IMR-90 (cell line): ENCODE results near the gene OGFR. TPM values are rescaled to one million over a fixed set of nuclear protein-coding genes. Genes with fewer than 3 reads are reported as not detected.

Experiments
- ATAC-seq: fragments of 200-7000 bp; cut with Tn5 transposase; 2 replicates; pipeline ENCODE4 v1.9.1; 2020; ENCODE audit warnings: low read depth, mild to moderate bottlenecking, moderate library complexity
- BruUV-seq: library from RNA; stranded (reverse); fragments of 400-500 nt; replicated peaks from 2 replicates; lab custom pipeline; 2021; lab: Mats Ljungman, UMichigan
- CTCF ChIA-PET: fragments of 300-600 bp; formaldehyde crosslinking; extraction: SDS; loops from one replicate; lab custom pipeline; 2021; ENCODE audit warnings: antibody characterized with exemption; lab: Yijun Ruan, JAX
- POLR2A ChIA-PET: fragments of 300-600 bp; sonication (Branson Sonifier 250); formaldehyde crosslinking; loops from one replicate; lab custom pipeline; 2022; ENCODE audit warnings: antibody characterized with exemption; ENCODE audit not compliant: unreplicated experiment; lab: Charles Lee
- DNase-seq: peaks from one replicate; pipeline ENCODE4 v3.0.0; 2013
- H2AFZ ChIP-seq: replicated peaks from 2 replicates; pipeline ENCODE3; 2013; ENCODE audit warnings: low read length, mild to moderate bottlenecking; ENCODE audit not compliant: poor library complexity
- H2AK5ac ChIP-seq: 2 replicates; pipeline ENCODE4 v1.6.1; 2013; ENCODE audit warnings: low read depth, low read length, inconsistent platforms
- H2AK9ac ChIP-seq: replicated peaks from 2 replicates; pipeline ENCODE3; 2013; ENCODE audit warnings: mild to moderate bottlenecking, low read depth, low read length, moderate library complexity; ENCODE audit not compliant: poor library complexity
- H2BK120ac ChIP-seq: 2 replicates; pipeline ENCODE4 v1.6.1; 2013; ENCODE audit warnings: low read depth, low read length, inconsistent platforms
- H2BK15ac ChIP-seq: 3 replicates; pipeline ENCODE4 v1.6.1; 2013; ENCODE audit warnings: low read depth, low read length, inconsistent platforms
- H2BK20ac ChIP-seq: 2 replicates; pipeline ENCODE4 v1.6.1; 2013; ENCODE audit warnings: low read depth, mild to moderate bottlenecking, inconsistent platforms, low read length, moderate library complexity
- H2BK5ac ChIP-seq: 2 replicates; pipeline ENCODE4 v1.6.1; 2013; ENCODE audit warnings: mild to moderate bottlenecking, low read depth, low read length, inconsistent platforms; ENCODE audit not compliant: poor library complexity, severe bottlenecking
- H3K14ac ChIP-seq: replicated peaks from 2 replicates; pipeline ENCODE4 v1.6.1; 2013; ENCODE audit warnings: low read depth, low read length, inconsistent platforms
- H3K18ac ChIP-seq: 2 replicates; pipeline ENCODE4 v1.6.1; 2013; ENCODE audit warnings: low read depth, low read length, control low read depth
- H3K23ac ChIP-seq: 2 replicates; pipeline ENCODE4 v1.6.1; 2013; ENCODE audit warnings: low read depth, low read length, inconsistent platforms
- H3K27ac ChIP-seq: 2 replicates; pipeline ENCODE4 v1.5.1; 2013; ENCODE audit warnings: mild to moderate bottlenecking, control low read depth, low read length; ENCODE audit not compliant: insufficient read depth
- H3K27me3 ChIP-seq: 2 replicates; pipeline ENCODE4 v1.6.1; 2013; ENCODE audit warnings: low read length; ENCODE audit not compliant: control insufficient read depth, insufficient read depth
- H3K36me3 ChIP-seq: 2 replicates; pipeline ENCODE4 v1.6.1; 2013; ENCODE audit warnings: low read length, mixed read lengths; ENCODE audit not compliant: control insufficient read depth, insufficient read depth
- H3K4ac ChIP-seq: 2 replicates; pipeline ENCODE4 v1.6.1; 2013; ENCODE audit warnings: low read depth, low read length, inconsistent platforms
- H3K4me1 ChIP-seq: 2 replicates; pipeline ENCODE4 v1.6.1; 2013; ENCODE audit warnings: low read length, mixed read lengths; ENCODE audit not compliant: control insufficient read depth, insufficient read depth
- H3K4me2 ChIP-seq: 2 replicates; pipeline ENCODE4 v1.6.1; 2013; ENCODE audit warnings: low read depth, mild to moderate bottlenecking, control low read depth, low read length, moderate library complexity
- H3K4me3 ChIP-seq: 2 replicates; pipeline ENCODE4 v1.5.1; 2013; ENCODE audit warnings: low read depth, mild to moderate bottlenecking, control low read depth, low read length, moderate library complexity; ENCODE audit not compliant: insufficient read depth
- H3K56ac ChIP-seq: 2 replicates; pipeline ENCODE4 v1.6.1; 2013; ENCODE audit warnings: low read length, inconsistent platforms; ENCODE audit not compliant: insufficient read depth; ENCODE audit errors: extremely low read depth
- H3K79me1 ChIP-seq, 2 experiments: 2 replicates each; pipeline ENCODE4 v1.6.1; 2013; ENCODE audit warnings: low read length in 2 of 2, inconsistent platforms in 1 of 2, low read depth in 1 of 2
- H3K9ac ChIP-seq: 2 replicates; pipeline ENCODE4 v1.6.1; 2013; ENCODE audit warnings: low read depth, low read length, control low read depth
- H3K9me1 ChIP-seq: 2 replicates; pipeline ENCODE4 v1.6.1; 2013; ENCODE audit warnings: low read length, inconsistent platforms; ENCODE audit not compliant: insufficient read depth
- H3K9me3 ChIP-seq: 2 replicates; pipeline ENCODE4 v1.6.1; 2013; ENCODE audit warnings: low read length; ENCODE audit not compliant: control insufficient read depth, insufficient read depth
- H4K20me1 ChIP-seq: 2 replicates; pipeline ENCODE4 v1.6.1; 2013; ENCODE audit warnings: low read length, inconsistent platforms; ENCODE audit not compliant: insufficient read depth
- H4K5ac ChIP-seq: 2 replicates; pipeline ENCODE4 v1.6.1; 2013; ENCODE audit warnings: mild to moderate bottlenecking, low read depth, low read length, control low read depth
- H4K8ac ChIP-seq, 2 experiments: 2 replicates each; pipeline ENCODE4 v1.6.1; 2013; ENCODE audit warnings: low read depth in 2 of 2, low read length in 2 of 2, control low read depth in 1 of 2, inconsistent platforms in 1 of 2
- H4K91ac ChIP-seq: 2 replicates; pipeline ENCODE4 v1.6.1; 2013; ENCODE audit warnings: low read depth, low read length, inconsistent platforms; ENCODE audit not compliant: insufficient read depth
- BHLHE40 ChIP-seq: fragments of 150-350 bp; IDR thresholded peaks from 2 replicates; pipeline ENCODE4 v1.6.1; 2016; ENCODE audit warnings: mild to moderate bottlenecking, low read depth, low read length
- CHD1 ChIP-seq: IDR thresholded peaks from 2 replicates; pipeline ENCODE4 v1.6.1; 2012; ENCODE audit warnings: low read depth, low read length, improper control_type of control experiment
- MAZ ChIP-seq: IDR thresholded peaks from 2 replicates; pipeline ENCODE4 v1.6.1; 2012; ENCODE audit warnings: low read depth, mild to moderate bottlenecking, low read length, improper control_type of control experiment, moderate library complexity, borderline replicate concordance
- POLR2A ChIP-seq: IDR thresholded peaks from 2 replicates; pipeline ENCODE4 v1.6.1; 2012; ENCODE audit warnings: mild to moderate bottlenecking, low read depth, low read length
- RCOR1 ChIP-seq: IDR thresholded peaks from 2 replicates; pipeline ENCODE4 v1.6.1; 2012; ENCODE audit warnings: mild to moderate bottlenecking, low read length, improper control_type of control experiment; ENCODE audit not compliant: insufficient replicate concordance
- WGBS, 2 experiments: methylation state at CpG; one replicate each; pipeline versions ENCODE4 v1.1.5 to v1.1.7; 2013; ENCODE audit warnings: missing lambda C conversion rate in 2 of 2; ENCODE audit not compliant: insufficient read length in 1 of 2; ENCODE audit errors: extremely low coverage in 2 of 2; 5-methylcytosine and 5-hydroxymethylcytosine counted together
- dilution Hi-C: fragments of 300-500 bp; cut with HindIII; formaldehyde crosslinking; loops from one replicate; pipeline ENCODE4 v1.14.3; 2018; ENCODE audit warnings: low sequenced_read_pairs; ENCODE audit not compliant: unreplicated experiment
- in situ Hi-C: fragments of 300-500 bp; cut with MboI; formaldehyde crosslinking; loops from 3 replicates; pipeline ENCODE4 v1.14.3; 2019; ENCODE audit warnings: low sequenced_read_pairs, inconsistent platforms, mixed read lengths
- intact Hi-C: fragments of 100-400 bp; cut with micrococcal nuclease; formaldehyde crosslinking; loops from 2 replicates; pipeline ENCODE4 v1.10.0; 2022
- polyA plus RNA-seq, 3 experiments: library from polyadenylated mRNA; depleted of rRNA; stranded (reverse); fragments of >200 nt; gene quantifications; 2 replicates each; pipeline ENCODE4 v1.2.3, GENCODE V29; 2012; ENCODE audit warnings: low replicate concordance in 1 of 3
- total RNA-seq: library from RNA; depleted of rRNA; stranded (reverse); fragments of >200 nt; gene quantifications from 2 replicates; pipeline ENCODE4 v1.2.3, GENCODE V29; 2012
- TF ChIP-seq, protein P1 (sequence below): fragments of 150-350 bp; IDR thresholded peaks from 2 replicates; pipeline ENCODE4 v1.6.1; 2016; ENCODE audit warnings: low read depth, mild to moderate bottlenecking, low read length, moderate library complexity, borderline replicate concordance

Gene OGFR
- total and polyA plus RNA-seq, 2 of the 4 experiments (the other 2 are of a cell fraction), result 22.4 to 30.1 TPM

DNA sequence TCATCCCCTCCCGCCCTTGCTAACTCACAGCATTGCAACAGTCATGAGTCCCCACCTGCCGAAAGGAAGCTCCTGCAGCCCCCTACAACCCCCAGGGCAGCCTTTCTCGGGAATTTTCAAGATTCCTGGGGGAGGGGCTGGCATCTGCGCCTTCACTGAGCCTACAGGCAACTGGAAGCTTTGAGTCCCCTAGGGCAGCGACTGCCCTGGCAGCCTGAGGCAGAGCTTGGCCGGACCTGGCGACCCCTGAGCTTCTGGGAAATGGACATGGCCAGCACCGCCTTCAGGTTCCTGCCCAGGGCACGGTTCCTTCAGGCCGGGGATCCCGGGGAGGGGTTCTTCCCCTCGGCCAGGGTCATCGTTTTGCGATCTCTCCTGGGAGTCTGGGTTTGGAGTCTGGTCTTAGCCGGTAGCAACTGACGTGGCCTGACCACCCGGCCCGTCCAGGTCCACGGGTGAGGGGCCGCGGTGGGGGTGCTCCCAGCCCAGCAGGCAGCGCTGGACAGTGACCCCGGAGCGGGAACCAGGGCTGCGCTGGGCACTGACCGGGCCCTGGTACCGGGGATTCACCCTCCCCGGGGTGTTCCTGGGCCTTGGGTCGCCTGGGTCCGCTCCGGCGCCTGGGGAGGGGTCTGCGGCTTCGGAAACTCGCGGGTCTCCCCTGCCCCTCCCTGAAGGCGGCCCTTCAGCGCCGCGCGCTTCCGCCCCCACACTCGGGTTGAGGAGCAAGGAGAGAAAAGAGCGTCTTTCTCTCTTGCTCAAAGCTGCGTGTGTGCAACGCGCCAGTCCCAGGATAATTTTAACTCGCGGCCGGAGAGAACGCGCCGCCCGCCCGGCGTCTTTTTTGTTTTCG is 11.6 kb downstream of the OGFR start:
- Histone ChIP-seq H3K36me3 (peaks cover 16% of the 10 kb centered on the region; the same call in 1 of the 2 replicates), H3K4me2 (peak overlapping the region; percentile 60), H3K18ac (no peak overlapping the region), H2AFZ (peak overlapping the region; percentile 81), H3K4ac (no peak overlapping the region), H4K91ac (no peak overlapping the region), H3K4me3 (peak overlapping the region; percentile 18; the same call in 1 of the 2 replicates), H2AK9ac (peak overlapping the region; percentile 90), H2BK5ac (no peak overlapping the region), H3K9me1 (no peaks in the 10 kb centered on the region), H3K56ac (no peak overlapping the region), H2BK120ac (no peak overlapping the region), H3K27ac (no peak overlapping the region), H3K27me3 (peaks cover 23% of the 10 kb centered on the region), H3K23ac (no peak overlapping the region), H3K4me1 (peaks cover 20% of the 10 kb centered on the region), H3K9ac (no peak overlapping the region), H2BK15ac (no peak overlapping the region), H4K5ac (no peak overlapping the region), H2BK20ac (no peak overlapping the region), H4K8ac (no peak overlapping the region), H3K9me3 (no peaks in the 10 kb centered on the region), H3K79me1 (no peaks in the 10 kb centered on the region), H3K14ac (no peak overlapping the region), H4K20me1 (peaks cover 10% of the 10 kb centered on the region; the same call in 1 of the 2 replicates), H2AK5ac (no peak overlapping the region)
- TF ChIP-seq, protein P1, sequence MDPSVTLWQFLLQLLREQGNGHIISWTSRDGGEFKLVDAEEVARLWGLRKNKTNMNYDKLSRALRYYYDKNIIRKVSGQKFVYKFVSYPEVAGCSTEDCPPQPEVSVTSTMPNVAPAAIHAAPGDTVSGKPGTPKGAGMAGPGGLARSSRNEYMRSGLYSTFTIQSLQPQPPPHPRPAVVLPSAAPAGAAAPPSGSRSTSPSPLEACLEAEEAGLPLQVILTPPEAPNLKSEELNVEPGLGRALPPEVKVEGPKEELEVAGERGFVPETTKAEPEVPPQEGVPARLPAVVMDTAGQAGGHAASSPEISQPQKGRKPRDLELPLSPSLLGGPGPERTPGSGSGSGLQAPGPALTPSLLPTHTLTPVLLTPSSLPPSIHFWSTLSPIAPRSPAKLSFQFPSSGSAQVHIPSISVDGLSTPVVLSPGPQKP, result no peak
- TF ChIP-seq CHD1 (no peak), BHLHE40 (no peak), POLR2A (no peak), RCOR1 (no peak), MAZ (peak; percentile 54; the same call in 1 of the 2 replicates)
- 10% methylated on average over 31 of the region's 57 CpGs; no CpG with 5 or more reads in 1 of the 2 experiments for WGBS, 2 experiments
- in situ Hi-C loops (no loop called here), dilution Hi-C loops (no loop called here), intact Hi-C loops (no loop called here)
- BruUV-seq, result no TSS peak
- DNase-seq (peak; percentile 17), ATAC-seq (peak; percentile 38)
- CTCF ChIA-PET, result no interaction called here
- POLR2A ChIA-PET, result no interaction called here
